Lung (tissue), 12 donors: Measurements from ENCODE around the gene TRAPPC2B. TPM values are rescaled to one million over a fixed set of nuclear protein-coding genes. Genes with fewer than 3 reads are reported as not detected.
"Not testable (repeated sequence)": the region's sequence is repeated elsewhere in the genome, so short reads cannot be mapped to it uniquely, and the experiment has no call there.

ENCODE experiments used
- ATAC-seq: fragments of 200-7000 bp; cut with Tn5 transposase; one replicate; pipeline ENCODE4 v1.9.1; 2020; ENCODE audit warnings: moderate number of reproducible peaks; ENCODE audit not compliant: insufficient read depth, low FRiP score
- DNase-seq, 3 donors: peaks; one replicate each; pipeline ENCODE4 v3.0.0-alpha.2; 2013 to 2017
- H3K27ac ChIP-seq, 2 donors: one replicate each; pipeline ENCODE4 v1.5.1; 2013; ENCODE audit warnings: mild to moderate bottlenecking in 2 of 2, moderate library complexity in 2 of 2, control low read depth in 1 of 2, inconsistent platforms in 1 of 2, low read depth in 1 of 2, low read length in 1 of 2
- H3K27me3 ChIP-seq, 3 donors: one replicate each; pipeline ENCODE4 v1.5.1; 2013; ENCODE audit warnings: low read length in 2 of 3; ENCODE audit not compliant: control insufficient read depth in 3 of 3, insufficient read depth in 3 of 3
- H3K36me3 ChIP-seq, 4 donors: one replicate each; pipeline ENCODE4 v1.5.1; 2013; ENCODE audit warnings: low read length in 4 of 4, mild to moderate bottlenecking in 1 of 4, moderate library complexity in 1 of 4; ENCODE audit not compliant: control insufficient read depth in 4 of 4, insufficient read depth in 4 of 4
- H3K4me1 ChIP-seq, 5 donors: one replicate each; pipeline ENCODE4 v1.5.1; 2013; ENCODE audit warnings: low read length in 5 of 5, mild to moderate bottlenecking in 2 of 5, moderate library complexity in 1 of 5; ENCODE audit not compliant: control insufficient read depth in 5 of 5, insufficient read depth in 5 of 5
- H3K4me3 ChIP-seq: one replicate; pipeline ENCODE4 v1.5.1; 2013; ENCODE audit warnings: mild to moderate bottlenecking, control low read depth, moderate library complexity
- H3K9ac ChIP-seq, 2 donors: one replicate each; pipeline ENCODE4 v1.5.1; 2013; ENCODE audit warnings: low read length in 2 of 2, control low read depth in 1 of 2; ENCODE audit not compliant: insufficient read depth in 1 of 2
- H3K9me3 ChIP-seq, 4 donors: one replicate each; pipeline ENCODE4 v1.5.1; 2013; ENCODE audit warnings: low read length in 3 of 4, mild to moderate bottlenecking in 1 of 4, moderate library complexity in 1 of 4; ENCODE audit not compliant: control insufficient read depth in 4 of 4, insufficient read depth in 3 of 4
- WGBS, 2 donors: extraction: QIAGEN DNeasy Blood & Tissue Kit; methylation state at CpG; one replicate each; pipeline ENCODE4 v1.1.7; 2013; 5-methylcytosine and 5-hydroxymethylcytosine counted together
- polyA plus RNA-seq, 2 donors: library from polyadenylated mRNA; stranded (reverse); fragments of 200-250 nt; gene quantifications; one replicate each; pipeline ENCODE4 v1.2.1, GENCODE V29; 2013
- total RNA-seq, 2 donors: library from RNA; depleted of rRNA in 1 of 2; stranded (reverse); fragments of >200 nt in 1 of 2; gene quantifications; one replicate each; pipeline ENCODE4 v1.2.1, GENCODE V29; 2014 to 2021
- TF ChIP-seq, protein P1 (sequence below): IDR thresholded peaks from 2 replicates; pipeline ENCODE4 v1.5.1; 2012; ENCODE audit warnings: mild to moderate bottlenecking; ENCODE audit errors: control extremely low read depth, extremely low read depth
- donor health status: control.
- donor health status: control.
- donor health status: Bipolar disorder and iron deficiency.
- donor health status: healthy.
- donor health status: DM: yes; HTN: yes; CAD: no.

Gene TRAPPC2B
- total and polyA plus RNA-seq, 4 donors: 6.2 to 25.4 (median 15.2) TPM

DNA sequence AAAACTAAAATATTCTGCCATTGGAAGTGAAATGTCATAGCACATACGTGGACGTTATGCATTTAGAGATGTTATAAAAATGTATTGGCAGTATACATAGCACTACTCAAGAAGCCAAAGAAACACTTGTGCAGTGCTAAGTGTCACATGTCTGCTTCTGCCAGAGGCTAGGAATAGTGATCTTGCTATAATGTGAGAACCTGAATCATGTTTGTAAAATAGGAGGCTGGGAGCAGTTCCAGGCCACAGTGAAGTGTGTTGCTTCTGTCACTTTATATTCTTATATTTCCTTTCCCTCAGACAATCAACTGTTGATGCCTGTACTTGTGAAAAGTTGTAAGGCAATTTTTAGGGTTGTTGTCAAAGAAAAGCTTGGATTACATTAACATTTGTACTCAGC is 3.4 kb downstream of the TRAPPC2B start:
- H3K4me3 ChIP-seq: no peak overlapping the region
- H3K27me3 ChIP-seq: no peaks in the 10 kb centered on the region
- no peak overlapping the region for H3K27ac ChIP-seq
- TF ChIP-seq, protein P1, sequence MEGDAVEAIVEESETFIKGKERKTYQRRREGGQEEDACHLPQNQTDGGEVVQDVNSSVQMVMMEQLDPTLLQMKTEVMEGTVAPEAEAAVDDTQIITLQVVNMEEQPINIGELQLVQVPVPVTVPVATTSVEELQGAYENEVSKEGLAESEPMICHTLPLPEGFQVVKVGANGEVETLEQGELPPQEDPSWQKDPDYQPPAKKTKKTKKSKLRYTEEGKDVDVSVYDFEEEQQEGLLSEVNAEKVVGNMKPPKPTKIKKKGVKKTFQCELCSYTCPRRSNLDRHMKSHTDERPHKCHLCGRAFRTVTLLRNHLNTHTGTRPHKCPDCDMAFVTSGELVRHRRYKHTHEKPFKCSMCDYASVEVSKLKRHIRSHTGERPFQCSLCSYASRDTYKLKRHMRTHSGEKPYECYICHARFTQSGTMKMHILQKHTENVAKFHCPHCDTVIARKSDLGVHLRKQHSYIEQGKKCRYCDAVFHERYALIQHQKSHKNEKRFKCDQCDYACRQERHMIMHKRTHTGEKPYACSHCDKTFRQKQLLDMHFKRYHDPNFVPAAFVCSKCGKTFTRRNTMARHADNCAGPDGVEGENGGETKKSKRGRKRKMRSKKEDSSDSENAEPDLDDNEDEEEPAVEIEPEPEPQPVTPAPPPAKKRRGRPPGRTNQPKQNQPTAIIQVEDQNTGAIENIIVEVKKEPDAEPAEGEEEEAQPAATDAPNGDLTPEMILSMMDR: no peak
- peaks cover 0 to 2% (median under 1%) of the 10 kb centered on the region in 4 donors for H3K36me3 ChIP-seq
- H3K9ac ChIP-seq: no peak overlapping the region
- H3K9me3 ChIP-seq: peaks cover 0 to 17% (median 0%) of the 10 kb centered on the region in 4 donors
- peaks cover 0 to 7% (median 3%) of the 10 kb centered on the region in 5 donors for H3K4me1 ChIP-seq
- DNase-seq: no peak
- 90 to 96% methylated on average over 2 of the region's 2 CpGs for WGBS, 2 donors
- no peak for ATAC-seq

DNA sequence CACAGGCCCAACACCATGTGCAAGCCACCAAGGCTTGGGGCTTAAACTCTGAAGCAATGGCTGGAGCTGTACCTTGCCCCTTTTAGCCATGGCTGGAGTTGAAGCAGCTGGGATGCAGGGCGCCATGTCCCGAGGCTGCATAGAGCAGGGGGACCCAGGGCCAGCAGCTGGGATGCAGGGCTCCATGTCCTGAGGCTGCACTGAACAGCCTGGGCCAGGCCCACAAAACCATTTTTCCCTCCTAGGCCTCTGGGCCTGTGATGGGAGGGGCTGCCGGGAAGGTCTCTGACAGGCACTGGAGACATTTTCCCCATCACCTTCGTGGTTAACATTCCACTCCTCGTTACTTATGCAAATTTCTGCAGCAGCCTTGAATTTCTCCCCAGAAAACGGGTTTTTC is 10.8 kb downstream of the TRAPPC2B start:
- WGBS, 2 donors: 93 to 95% methylated on average over 6 of the region's 6 CpGs
- no peak for DNase-seq
- no peak for ATAC-seq
- H3K4me3 ChIP-seq: no peak overlapping the region
- TF ChIP-seq, protein P1: no peak
- no peaks in the 10 kb centered on the region for H3K27me3 ChIP-seq
- peaks cover 28 to 37% (median 30%) of the 10 kb centered on the region in 4 donors for H3K36me3 ChIP-seq
- no peaks in the 10 kb centered on the region for H3K4me1 ChIP-seq
- peaks cover 6 to 37% (median 8%) of the 10 kb centered on the region in 4 donors for H3K9me3 ChIP-seq
- H3K9ac ChIP-seq: no peak overlapping the region
- no peak overlapping the region for H3K27ac ChIP-seq

DNA sequence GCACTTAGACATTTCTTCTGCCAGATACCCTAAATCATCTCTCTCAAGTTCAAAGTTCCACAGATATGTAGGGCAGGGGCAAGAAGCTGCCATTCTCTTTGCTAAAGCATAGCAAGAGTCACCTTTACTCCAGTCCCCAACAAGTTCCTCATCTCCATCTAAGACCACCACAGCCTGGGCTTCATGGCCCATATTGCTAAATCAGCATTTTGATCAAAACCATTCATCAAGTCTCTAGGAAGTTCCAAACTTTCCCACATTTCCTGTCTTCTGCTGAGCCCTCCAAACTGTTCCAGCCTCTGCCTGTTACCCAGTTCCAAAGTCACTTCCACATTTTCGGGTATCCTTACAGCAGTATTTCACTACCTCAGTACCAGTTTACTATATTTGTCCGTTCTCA is 11.3 kb downstream of the TRAPPC2B start:
- 96 to 97% methylated on average over 2 of the region's 2 CpGs for WGBS, 2 donors
- H3K27me3 ChIP-seq, H3K27ac ChIP-seq, ATAC-seq, H3K4me1 ChIP-seq, H3K4me3 ChIP-seq, DNase-seq, H3K9ac ChIP-seq: not testable (repeated sequence)
- H3K36me3 ChIP-seq: peaks cover 28 to 37% (median 30%) of the 10 kb centered on the region in 4 donors
- H3K9me3 ChIP-seq: peaks cover 6 to 39% (median 8%) of the 10 kb centered on the region in 4 donors

DNA sequence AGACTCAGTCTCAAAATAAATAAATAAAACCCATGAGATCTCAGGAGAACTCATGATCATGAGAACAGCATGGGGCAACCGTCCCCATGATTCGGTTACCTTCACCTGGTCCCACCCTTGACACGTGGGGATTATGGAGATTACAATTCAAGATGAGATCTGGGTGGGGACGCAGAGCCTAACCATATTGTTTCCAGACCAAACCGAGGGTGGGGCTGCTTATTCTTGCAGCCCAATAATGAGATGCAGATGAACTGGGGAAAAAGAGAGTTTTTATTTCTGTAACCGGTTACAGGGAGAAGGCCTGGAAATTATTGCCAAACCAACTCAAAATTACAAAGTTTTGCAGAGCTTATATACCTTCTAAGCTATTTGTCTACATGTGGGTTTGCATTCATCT is 12.8 kb downstream of the TRAPPC2B start:
- Histone ChIP-seq H3K9me3 (peaks cover 6 to 44% (median 8%) of the 10 kb centered on the region in 4 donors), H3K9ac (no peak overlapping the region), H3K27ac (no peak overlapping the region), H3K4me1 (no peaks in the 10 kb centered on the region), H3K36me3 (peaks cover 28 to 37% (median 30%) of the 10 kb centered on the region in 4 donors), H3K4me3 (no peak overlapping the region), H3K27me3 (no peaks in the 10 kb centered on the region)
- DNase-seq (no peak), ATAC-seq (no peak)
- TF ChIP-seq, protein P1: no peak
- 95 to 96% methylated on average over 6 of the region's 6 CpGs for WGBS, 2 donors
